HepG2 (cell line): Measurements from ENCODE around the gene RAPGEFL1. TPM values are rescaled to one million over a fixed set of nuclear protein-coding genes. Genes with fewer than 3 reads are reported as not detected.

Experiments
- HMG20B ChIP-seq: conservative IDR thresholded peaks from 2 replicates; pipeline ENCODE4 v1.6.1; 2016; ENCODE audit warnings: missing genetic modification reagents, missing compliant biosample characterization
- KMT2A ChIP-seq: sonication (generic); formaldehyde crosslinking; IDR thresholded peaks from 2 replicates; pipeline ENCODE4 v1.4.0; 2020; ENCODE audit warnings: missing genetic modification reagents
- MYNN ChIP-seq: sonication (generic); formaldehyde crosslinking; IDR thresholded peaks from 2 replicates; pipeline ENCODE4 v1.4.0; 2020; ENCODE audit warnings: mild to moderate bottlenecking, low read depth, missing genetic modification reagents
- PHB2 ChIP-seq: fragments of 450-650 bp; IDR thresholded peaks from 2 replicates; pipeline ENCODE4 v1.6.1; 2018; ENCODE audit not compliant: partially characterized antibody
- SOX6 ChIP-seq, 2 experiments: fragments of 450-650 bp in 1 of 2; sonication (generic) in 1 of 2; formaldehyde crosslinking in 1 of 2; IDR thresholded peaks; 2 replicates each; pipeline versions ENCODE4 v1.4.0 to v1.6.1; 2017 to 2020; ENCODE audit warnings: antibody characterized with exemption in 1 of 2, mild to moderate bottlenecking in 1 of 2, missing genetic modification reagents in 1 of 2
- SRY ChIP-seq: sonication (generic); formaldehyde crosslinking; IDR thresholded peaks from 2 replicates; pipeline ENCODE4 v1.8.0; 2022; ENCODE audit warnings: mild to moderate bottlenecking, missing genetic modification reagents
- SYNCRIP ChIP-seq: fragments of 200-400 bp; formaldehyde crosslinking; IDR thresholded peaks from 2 replicates; pipeline ENCODE4 v1.6.1; 2018; ENCODE audit warnings: mild to moderate bottlenecking, low read depth, low read length; ENCODE audit not compliant: insufficient read depth
- TBP ChIP-seq: sonication (generic); formaldehyde crosslinking; IDR thresholded peaks from 2 replicates; pipeline ENCODE4 v1.5.0; 2020; ENCODE audit warnings: missing genetic modification reagents
- THAP11 ChIP-seq: IDR thresholded peaks from 2 replicates; pipeline ENCODE4 v1.6.1; 2016; ENCODE audit warnings: missing biosample characterization, missing genetic modification reagents
- ZBTB38 ChIP-seq: sonication (generic); formaldehyde crosslinking; IDR thresholded peaks from 2 replicates; pipeline ENCODE4 v1.5.1; 2020; ENCODE audit warnings: mild to moderate bottlenecking, missing genetic modification reagents
- ZBTB8A ChIP-seq: sonication (generic); formaldehyde crosslinking; IDR thresholded peaks from 2 replicates; pipeline ENCODE4 v1.4.0; 2020; ENCODE audit warnings: mild to moderate bottlenecking, low read depth, missing genetic modification reagents, borderline replicate concordance
- ZFP62 ChIP-seq: sonication (generic); formaldehyde crosslinking; IDR thresholded peaks from 2 replicates; pipeline ENCODE4 v1.4.0; 2020; ENCODE audit warnings: missing genetic modification reagents
- ZNF441 ChIP-seq: sonication (generic); formaldehyde crosslinking; IDR thresholded peaks from 2 replicates; pipeline ENCODE4 v1.7.0; 2021; ENCODE audit warnings: missing genetic modification reagents, borderline replicate concordance
- ZNF607 ChIP-seq: sonication (generic); formaldehyde crosslinking; IDR thresholded peaks from 2 replicates; pipeline ENCODE4 v1.5.1; 2020; ENCODE audit warnings: missing genetic modification reagents, mild to moderate bottlenecking, borderline replicate concordance
- ZNF678 ChIP-seq: sonication (generic); formaldehyde crosslinking; IDR thresholded peaks from 2 replicates; pipeline ENCODE4 v1.4.0; 2020; ENCODE audit warnings: mild to moderate bottlenecking, missing genetic modification reagents
- ZNF7 ChIP-seq: IDR thresholded peaks from 2 replicates; pipeline ENCODE4 v1.6.1; 2016; ENCODE audit warnings: missing biosample characterization, missing genetic modification reagents
- ZNF724P ChIP-seq: sonication (generic); formaldehyde crosslinking; IDR thresholded peaks from 2 replicates; pipeline ENCODE4 v1.8.0; 2022; ENCODE audit warnings: missing genetic modification reagents, borderline replicate concordance
- ZNF737 ChIP-seq: sonication (generic); formaldehyde crosslinking; IDR thresholded peaks from 2 replicates; pipeline ENCODE4 v1.5.0; 2020; ENCODE audit warnings: missing genetic modification reagents, mild to moderate bottlenecking, borderline replicate concordance
- ZNF746 ChIP-seq: sonication (generic); formaldehyde crosslinking; IDR thresholded peaks from 2 replicates; pipeline ENCODE4 v1.8.0; 2022; ENCODE audit warnings: mild to moderate bottlenecking, missing genetic modification reagents
- polyA plus RNA-seq, 8 experiments: library from polyadenylated mRNA; depleted of rRNA in 3 of 8; stranded (reverse) in 7 of 8; unstranded in 1 of 8; fragments of >200 nt; fragmentation: Illumina TruSeq in 4 of 8; extraction: Trizol in 4 of 8; gene quantifications; 2 replicates each; pipeline versions ENCODE4 v1.2.1 to v1.2.3, GENCODE V29; 2011 to 2016; ENCODE audit warnings: low read depth in 4 of 8, missing spikeins in 1 of 8, mixed read lengths in 1 of 8; ENCODE audit not compliant: insufficient read depth in 1 of 8
- total RNA-seq, 5 experiments: library from RNA; depleted of rRNA; stranded (reverse); fragments of >200 nt; fragmentation: Illumina TruSeq; extraction: Trizol; gene quantifications; 2 replicates each; pipeline ENCODE4 v1.2.3, GENCODE V29; 2016; ENCODE audit warnings: low read depth in 1 of 5
- TF ChIP-seq, protein P1 (sequence below): sonication (generic); formaldehyde crosslinking; IDR thresholded peaks from 2 replicates; pipeline ENCODE4 v1.5.1; 2020; ENCODE audit warnings: missing genetic modification reagents, mild to moderate bottlenecking, borderline replicate concordance
- TF ChIP-seq, protein P2 (sequence below): sonication (generic); formaldehyde crosslinking; IDR thresholded peaks from 2 replicates; pipeline ENCODE4 v1.4.0; 2020; ENCODE audit warnings: low read depth, missing genetic modification reagents
- TF ChIP-seq, protein P3 (sequence below): fragments of 450-650 bp; IDR thresholded peaks from 2 replicates; pipeline ENCODE4 v1.6.1; 2017; ENCODE audit warnings: mild to moderate bottlenecking
- TF ChIP-seq, protein P4 (sequence below): sonication (generic); formaldehyde crosslinking; IDR thresholded peaks from 2 replicates; pipeline ENCODE4 v1.8.1; 2023; ENCODE audit warnings: mild to moderate bottlenecking, moderate library complexity, missing genetic modification reagents

Gene RAPGEFL1
- total and polyA plus RNA-seq, 2 of the 13 experiments (the other 11 are each of a cell fraction or from before 2014, with no cell fraction given): 4.5 to 7.8 TPM

DNA sequence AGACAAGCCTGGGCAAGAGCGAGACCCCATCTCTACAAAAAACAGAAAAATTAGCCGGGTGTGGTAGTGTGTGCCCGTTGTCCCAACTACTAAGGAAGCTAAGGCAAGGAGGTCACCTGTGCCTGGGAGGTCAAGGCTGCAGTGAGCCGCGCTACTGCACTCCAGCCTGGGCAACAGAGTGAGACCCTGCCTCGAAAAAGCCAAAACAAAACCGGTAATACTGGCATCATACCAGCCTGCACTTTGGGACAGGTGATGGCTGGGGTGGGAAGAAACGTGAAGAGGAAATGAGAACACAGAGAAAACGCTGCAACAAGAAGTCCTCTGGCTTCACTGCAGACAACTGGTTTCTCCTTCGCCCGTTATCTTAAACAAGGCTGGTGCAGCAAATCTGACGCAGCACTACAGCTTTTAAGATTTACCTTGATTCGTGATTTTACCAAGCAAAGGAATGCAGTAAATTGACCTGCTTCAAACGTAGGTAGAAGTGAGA, 37.7 kb upstream of the RAPGEFL1 start (continued):
- TF ChIP-seq SRY (CRISPR knock-in tag) (no peak), ZBTB38 (CRISPR knock-in tag) (peak; percentile 23; the same call in 1 of the 2 replicates), ZFP62 (CRISPR knock-in tag) (no peak), PHB2 (no peak), HMG20B (no peak), ZBTB8A (CRISPR knock-in tag) (no peak), ZNF7 (no peak), ZNF441 (no peak), MYNN (no peak; the same call in 1 of the 2 replicates), ZNF746 (CRISPR knock-in tag) (no peak), SOX6 (IDR thresholded peaks at IDR 0.05) (no peak), SOX6 (CRISPR knock-in tag; IDR thresholded peaks at IDR 0.05) (no peak), ZNF737 (no peak), ZNF678 (CRISPR knock-in tag) (no peak), SYNCRIP (no peak), ZNF724P (CRISPR knock-in tag) (no peak; the same call in 1 of the 2 replicates), ZNF607 (peak; percentile 6; the same call in 1 of the 2 replicates), THAP11 (CRISPR knock-in tag) (no peak), KMT2A (CRISPR knock-in tag) (peak; percentile 27; the same call in 1 of the 2 replicates), TBP (peak; percentile 40; the same call in 1 of the 2 replicates)
- TF ChIP-seq, protein P1, sequence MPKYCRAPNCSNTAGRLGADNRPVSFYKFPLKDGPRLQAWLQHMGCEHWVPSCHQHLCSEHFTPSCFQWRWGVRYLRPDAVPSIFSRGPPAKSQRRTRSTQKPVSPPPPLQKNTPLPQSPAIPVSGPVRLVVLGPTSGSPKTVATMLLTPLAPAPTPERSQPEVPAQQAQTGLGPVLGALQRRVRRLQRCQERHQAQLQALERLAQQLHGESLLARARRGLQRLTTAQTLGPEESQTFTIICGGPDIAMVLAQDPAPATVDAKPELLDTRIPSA (CRISPR knock-in tag): no peak
- TF ChIP-seq, protein P2, sequence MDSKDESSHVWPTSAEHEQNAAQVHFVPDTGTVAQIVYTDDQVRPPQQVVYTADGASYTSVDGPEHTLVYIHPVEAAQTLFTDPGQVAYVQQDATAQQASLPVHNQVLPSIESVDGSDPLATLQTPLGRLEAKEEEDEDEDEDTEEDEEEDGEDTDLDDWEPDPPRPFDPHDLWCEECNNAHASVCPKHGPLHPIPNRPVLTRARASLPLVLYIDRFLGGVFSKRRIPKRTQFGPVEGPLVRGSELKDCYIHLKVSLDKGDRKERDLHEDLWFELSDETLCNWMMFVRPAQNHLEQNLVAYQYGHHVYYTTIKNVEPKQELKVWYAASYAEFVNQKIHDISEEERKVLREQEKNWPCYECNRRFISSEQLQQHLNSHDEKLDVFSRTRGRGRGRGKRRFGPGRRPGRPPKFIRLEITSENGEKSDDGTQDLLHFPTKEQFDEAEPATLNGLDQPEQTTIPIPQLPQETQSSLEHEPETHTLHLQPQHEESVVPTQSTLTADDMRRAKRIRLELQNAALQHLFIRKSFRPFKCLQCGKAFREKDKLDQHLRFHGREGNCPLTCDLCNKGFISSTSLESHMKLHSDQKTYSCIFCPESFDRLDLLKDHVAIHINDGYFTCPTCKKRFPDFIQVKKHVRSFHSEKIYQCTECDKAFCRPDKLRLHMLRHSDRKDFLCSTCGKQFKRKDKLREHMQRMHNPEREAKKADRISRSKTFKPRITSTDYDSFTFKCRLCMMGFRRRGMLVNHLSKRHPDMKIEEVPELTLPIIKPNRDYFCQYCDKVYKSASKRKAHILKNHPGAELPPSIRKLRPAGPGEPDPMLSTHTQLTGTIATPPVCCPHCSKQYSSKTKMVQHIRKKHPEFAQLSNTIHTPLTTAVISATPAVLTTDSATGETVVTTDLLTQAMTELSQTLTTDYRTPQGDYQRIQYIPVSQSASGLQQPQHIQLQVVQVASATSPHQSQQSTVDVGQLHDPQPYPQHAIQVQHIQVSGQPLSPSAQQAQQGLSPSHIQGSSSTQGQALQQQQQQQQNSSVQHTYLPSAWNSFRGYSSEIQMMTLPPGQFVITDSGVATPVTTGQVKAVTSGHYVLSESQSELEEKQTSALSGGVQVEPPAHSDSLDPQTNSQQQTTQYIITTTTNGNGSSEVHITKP (CRISPR knock-in tag): 0 out of 2 replicates have a peak, but pooled peaks have one; percentile 15
- TF ChIP-seq, protein P3, sequence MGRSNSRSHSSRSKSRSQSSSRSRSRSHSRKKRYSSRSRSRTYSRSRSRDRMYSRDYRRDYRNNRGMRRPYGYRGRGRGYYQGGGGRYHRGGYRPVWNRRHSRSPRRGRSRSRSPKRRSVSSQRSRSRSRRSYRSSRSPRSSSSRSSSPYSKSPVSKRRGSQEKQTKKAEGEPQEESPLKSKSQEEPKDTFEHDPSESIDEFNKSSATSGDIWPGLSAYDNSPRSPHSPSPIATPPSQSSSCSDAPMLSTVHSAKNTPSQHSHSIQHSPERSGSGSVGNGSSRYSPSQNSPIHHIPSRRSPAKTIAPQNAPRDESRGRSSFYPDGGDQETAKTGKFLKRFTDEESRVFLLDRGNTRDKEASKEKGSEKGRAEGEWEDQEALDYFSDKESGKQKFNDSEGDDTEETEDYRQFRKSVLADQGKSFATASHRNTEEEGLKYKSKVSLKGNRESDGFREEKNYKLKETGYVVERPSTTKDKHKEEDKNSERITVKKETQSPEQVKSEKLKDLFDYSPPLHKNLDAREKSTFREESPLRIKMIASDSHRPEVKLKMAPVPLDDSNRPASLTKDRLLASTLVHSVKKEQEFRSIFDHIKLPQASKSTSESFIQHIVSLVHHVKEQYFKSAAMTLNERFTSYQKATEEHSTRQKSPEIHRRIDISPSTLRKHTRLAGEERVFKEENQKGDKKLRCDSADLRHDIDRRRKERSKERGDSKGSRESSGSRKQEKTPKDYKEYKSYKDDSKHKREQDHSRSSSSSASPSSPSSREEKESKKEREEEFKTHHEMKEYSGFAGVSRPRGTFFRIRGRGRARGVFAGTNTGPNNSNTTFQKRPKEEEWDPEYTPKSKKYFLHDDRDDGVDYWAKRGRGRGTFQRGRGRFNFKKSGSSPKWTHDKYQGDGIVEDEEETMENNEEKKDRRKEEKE: no peak
- TF ChIP-seq, protein P4, sequence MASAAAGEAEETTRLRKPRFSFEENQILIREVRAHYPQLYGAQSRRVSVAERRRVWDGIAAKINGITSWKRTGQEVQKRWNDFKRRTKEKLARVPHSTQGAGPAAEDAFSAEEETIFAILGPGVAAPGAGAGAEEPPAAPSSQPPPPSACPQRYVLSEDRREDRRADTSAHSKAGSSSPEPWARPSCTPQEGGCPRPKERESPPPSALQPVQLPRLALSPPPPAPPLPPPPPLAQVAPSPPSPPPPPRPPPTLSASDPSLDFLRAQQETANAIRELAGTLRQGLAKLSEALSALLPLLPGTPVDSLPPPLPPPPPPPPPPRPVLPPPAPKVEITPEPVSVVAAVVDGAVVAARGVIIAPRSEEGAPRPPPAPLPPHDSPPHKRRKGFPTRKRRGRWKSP (CRISPR knock-in tag): no peak
